Measurements from ENCODE around the gene ITM2C. TPM values are rescaled to one million over a fixed set of nuclear protein-coding genes. Genes with fewer than 3 reads are reported as not detected.
A peak's percentile ranks its signal among the peaks of the same experiment; 100 is the strongest.

The ITM2C gene
- total RNA-seq, 2 experiments from 2014 or later = 19.8 to 21.5 TPM

DNA sequence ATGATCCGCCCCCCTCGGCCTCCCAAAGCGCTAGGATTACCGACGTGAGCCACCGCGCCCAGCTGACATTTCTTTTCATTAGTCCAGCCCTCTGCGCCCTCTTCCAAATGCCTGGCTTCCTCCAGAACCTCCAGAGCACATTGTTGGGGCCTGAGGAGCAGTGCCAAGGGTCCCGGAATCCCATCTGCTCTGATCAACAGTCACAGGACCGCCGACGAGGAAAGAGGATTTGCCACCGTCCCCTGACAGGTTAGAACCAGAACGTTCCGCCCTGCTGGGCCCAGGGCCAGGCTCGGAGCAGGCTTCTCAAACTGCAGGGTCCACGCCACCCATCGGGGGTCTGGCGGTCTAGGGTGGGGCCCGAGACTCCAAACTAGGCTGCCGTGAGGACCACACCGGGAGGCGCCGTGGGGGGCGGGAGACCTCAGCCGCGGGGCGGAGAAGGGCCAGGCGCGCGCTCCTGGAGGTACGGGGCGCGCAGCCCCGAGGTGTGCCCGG, 36.9 kb upstream of the ITM2C start:
- Histone ChIP-seq H3K4me3 (ENCODE audit: low read length) (no peak overlapping the region), H3K27me3 (ENCODE audit: control insufficient read depth in 1 of 2, insufficient read depth in 2 of 2, low read length in 2 of 2) (peaks cover 27 to 28% of the 10 kb centered on the region in 2 experiments), H3K36me3 (ENCODE audit: insufficient read depth, low read length) (no peaks in the 10 kb centered on the region), H3K27ac (ENCODE audit: low read depth in 1 of 2, low read length in 2 of 2) (no peak overlapping the region), H3K9me3 (ENCODE audit: control insufficient read depth in 1 of 2, insufficient read depth in 1 of 2, low read length in 2 of 2) (peaks cover 0 to 16% of the 10 kb centered on the region in 2 experiments), H3K4me1 (ENCODE audit: insufficient read depth, low read length) (peaks cover 24% of the 10 kb centered on the region)
- H3K36me3 Mint-ChIP-seq (ENCODE audit: low read depth) = no peaks in the 10 kb centered on the region
- intact Hi-C loops (cut with DNase I, micrococcal nuclease) = loop anchor here in 1 of 2 experiments (5.0 kb wide), 2 partner anchors 84 to 624 kb away; no protein-coding TSS in a partner anchor
- ATAC-seq (ENCODE audit: poor library complexity) = no peak
- no peaks in the 10 kb centered on the region for H3K9me3 Mint-ChIP-seq
- TF ChIP-seq, protein P1, sequence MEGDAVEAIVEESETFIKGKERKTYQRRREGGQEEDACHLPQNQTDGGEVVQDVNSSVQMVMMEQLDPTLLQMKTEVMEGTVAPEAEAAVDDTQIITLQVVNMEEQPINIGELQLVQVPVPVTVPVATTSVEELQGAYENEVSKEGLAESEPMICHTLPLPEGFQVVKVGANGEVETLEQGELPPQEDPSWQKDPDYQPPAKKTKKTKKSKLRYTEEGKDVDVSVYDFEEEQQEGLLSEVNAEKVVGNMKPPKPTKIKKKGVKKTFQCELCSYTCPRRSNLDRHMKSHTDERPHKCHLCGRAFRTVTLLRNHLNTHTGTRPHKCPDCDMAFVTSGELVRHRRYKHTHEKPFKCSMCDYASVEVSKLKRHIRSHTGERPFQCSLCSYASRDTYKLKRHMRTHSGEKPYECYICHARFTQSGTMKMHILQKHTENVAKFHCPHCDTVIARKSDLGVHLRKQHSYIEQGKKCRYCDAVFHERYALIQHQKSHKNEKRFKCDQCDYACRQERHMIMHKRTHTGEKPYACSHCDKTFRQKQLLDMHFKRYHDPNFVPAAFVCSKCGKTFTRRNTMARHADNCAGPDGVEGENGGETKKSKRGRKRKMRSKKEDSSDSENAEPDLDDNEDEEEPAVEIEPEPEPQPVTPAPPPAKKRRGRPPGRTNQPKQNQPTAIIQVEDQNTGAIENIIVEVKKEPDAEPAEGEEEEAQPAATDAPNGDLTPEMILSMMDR (IDR thresholded peaks at IDR 0.05) = no peak
- DNase-seq = no peak
- peaks cover 57% of the 10 kb centered on the region for H3K27me3 Mint-ChIP-seq
- no peak overlapping the region for H3K4me3 Mint-ChIP-seq
- peaks cover 10% of the 10 kb centered on the region for H3K4me1 Mint-ChIP-seq (ENCODE audit: low read depth)
- POLR2A ChIA-PET = no interaction called here
- no peak overlapping the region for H3K27ac Mint-ChIP-seq
- CTCF ChIA-PET = no interaction called here

DNA sequence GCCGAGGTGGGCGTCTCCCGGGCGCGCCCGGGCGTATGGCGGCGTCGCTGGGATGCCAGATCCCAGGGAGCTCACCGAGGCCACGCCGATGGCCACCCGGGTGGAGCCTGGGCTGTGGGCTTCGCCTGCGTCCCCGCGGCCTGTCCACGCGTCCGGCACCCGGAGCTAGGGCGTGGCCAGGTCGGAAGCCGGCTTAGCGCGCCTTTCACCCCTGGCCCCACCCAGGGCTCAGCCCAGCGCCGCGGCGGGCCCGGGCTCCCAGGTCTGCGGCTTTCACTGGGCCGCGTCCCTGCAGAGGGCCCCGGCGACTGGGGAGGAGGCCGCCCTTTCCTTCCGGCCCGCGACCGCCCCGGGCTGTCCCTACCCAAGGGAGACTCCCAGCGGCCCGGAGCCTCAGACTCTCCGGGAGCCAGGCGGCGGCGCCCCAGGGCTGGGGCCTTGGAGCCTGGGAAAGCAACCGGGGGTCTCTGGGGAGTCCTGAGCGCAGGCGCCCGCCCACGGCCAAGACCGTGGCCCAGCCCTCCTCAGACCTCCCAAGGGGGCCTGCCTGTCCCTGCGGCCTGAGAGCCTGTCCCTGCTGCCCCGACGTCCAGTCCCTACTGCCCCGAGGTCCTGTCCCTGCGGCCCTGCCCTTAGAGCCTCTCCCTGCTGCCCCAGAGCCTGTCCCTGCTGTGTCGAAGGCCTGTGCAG, 36.3 kb upstream of the ITM2C start:
- Mint-ChIP-seq H3K27ac (no peak overlapping the region), H3K27me3 (peaks cover 57% of the 10 kb centered on the region), H3K9me3 (no peaks in the 10 kb centered on the region), H3K4me1 (ENCODE audit: low read depth) (peaks cover 10% of the 10 kb centered on the region), H3K4me3 (no peak overlapping the region), H3K36me3 (ENCODE audit: low read depth) (no peaks in the 10 kb centered on the region)
- DNase-seq (peak in 2 of 14 experiments; percentile 27 to 56), ATAC-seq (ENCODE audit: poor library complexity) (peak; percentile 39)
- TF ChIP-seq, protein P1 (IDR thresholded peaks at IDR 0.05) = no peak
- no peak overlapping the region for H3K27ac ChIP-seq (ENCODE audit: low read depth in 1 of 2, low read length in 2 of 2)
- H3K9me3 ChIP-seq (ENCODE audit: control insufficient read depth in 1 of 2, insufficient read depth in 1 of 2, low read length in 2 of 2) = peaks cover 0 to 16% of the 10 kb centered on the region in 2 experiments
- ChIA-PET CTCF (no interaction called here), POLR2A (no interaction called here)
- peaks cover 24% of the 10 kb centered on the region for H3K4me1 ChIP-seq (ENCODE audit: insufficient read depth, low read length)
- no peaks in the 10 kb centered on the region for H3K36me3 ChIP-seq (ENCODE audit: insufficient read depth, low read length)
- no peak overlapping the region for H3K4me3 ChIP-seq (ENCODE audit: low read length)
- intact Hi-C loops (cut with DNase I, micrococcal nuclease) = loop anchor here in 1 of 2 experiments (5.0 kb wide), 2 partner anchors 84 to 624 kb away; no protein-coding TSS in a partner anchor
- H3K27me3 ChIP-seq (ENCODE audit: control insufficient read depth in 1 of 2, insufficient read depth in 2 of 2, low read length in 2 of 2) = peaks cover 27 to 28% of the 10 kb centered on the region in 2 experiments

DNA sequence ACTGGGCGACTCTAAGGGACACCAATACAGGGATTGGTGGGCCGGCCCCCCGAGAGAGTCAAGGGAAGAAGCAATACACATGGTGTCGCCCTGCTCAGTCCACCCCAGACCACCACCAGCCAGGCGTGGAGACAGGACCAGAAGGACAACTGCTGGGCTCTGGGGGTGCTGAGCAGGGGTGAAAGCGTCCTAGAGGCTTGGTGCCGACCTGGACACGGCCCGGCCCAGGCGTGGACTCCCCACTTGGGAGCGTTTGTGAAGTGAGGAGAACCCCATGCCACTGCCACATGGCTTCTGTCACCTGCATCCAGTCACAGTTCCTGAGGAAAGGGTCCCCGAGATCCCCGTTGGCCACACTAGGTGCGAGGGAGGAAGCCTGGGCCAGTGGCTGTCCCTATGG, 35.4 kb upstream of the ITM2C start:
- H3K27me3 ChIP-seq (ENCODE audit: control insufficient read depth in 1 of 2, insufficient read depth in 2 of 2, low read length in 2 of 2) = peaks cover 27 to 28% of the 10 kb centered on the region in 2 experiments
- Mint-ChIP-seq H3K4me3 (no peak overlapping the region), H3K27ac (no peak overlapping the region), H3K36me3 (ENCODE audit: low read depth) (no peaks in the 10 kb centered on the region), H3K27me3 (peaks cover 57% of the 10 kb centered on the region), H3K9me3 (no peaks in the 10 kb centered on the region), H3K4me1 (ENCODE audit: low read depth) (peaks cover 9% of the 10 kb centered on the region)
- peaks cover 19% of the 10 kb centered on the region for H3K4me1 ChIP-seq (ENCODE audit: insufficient read depth, low read length)
- intact Hi-C loops (cut with DNase I, micrococcal nuclease) = loop anchor here in 1 of 2 experiments (5.0 kb wide), 2 partner anchors 83 to 623 kb away; no protein-coding TSS in a partner anchor
- no peaks in the 10 kb centered on the region for H3K36me3 ChIP-seq (ENCODE audit: insufficient read depth, low read length)
- TF ChIP-seq, protein P1 (IDR thresholded peaks at IDR 0.05) = no peak
- ATAC-seq (ENCODE audit: poor library complexity) (no peak), DNase-seq (no peak)
- ChIA-PET CTCF (no interaction called here), POLR2A (interaction anchor here (1.2 kb wide), 1 partner anchor 11 kb away, joined by 3 read pairs; no protein-coding TSS in a partner anchor)
- H3K9me3 ChIP-seq (ENCODE audit: control insufficient read depth in 1 of 2, insufficient read depth in 1 of 2, low read length in 2 of 2) = peaks cover 0 to 16% of the 10 kb centered on the region in 2 experiments
- H3K27ac ChIP-seq (ENCODE audit: low read depth in 1 of 2, low read length in 2 of 2) = no peak overlapping the region
- no peak overlapping the region for H3K4me3 ChIP-seq (ENCODE audit: low read length)
